HuH-7.5 (cell line): ENCODE data around the gene ADCY7.

Experiments used
- DNase-seq: peaks from one replicate; pipeline ENCODE4 v3.0.0; 2011; ENCODE audit warnings: low spot score

ADCY7 gene

DNA sequence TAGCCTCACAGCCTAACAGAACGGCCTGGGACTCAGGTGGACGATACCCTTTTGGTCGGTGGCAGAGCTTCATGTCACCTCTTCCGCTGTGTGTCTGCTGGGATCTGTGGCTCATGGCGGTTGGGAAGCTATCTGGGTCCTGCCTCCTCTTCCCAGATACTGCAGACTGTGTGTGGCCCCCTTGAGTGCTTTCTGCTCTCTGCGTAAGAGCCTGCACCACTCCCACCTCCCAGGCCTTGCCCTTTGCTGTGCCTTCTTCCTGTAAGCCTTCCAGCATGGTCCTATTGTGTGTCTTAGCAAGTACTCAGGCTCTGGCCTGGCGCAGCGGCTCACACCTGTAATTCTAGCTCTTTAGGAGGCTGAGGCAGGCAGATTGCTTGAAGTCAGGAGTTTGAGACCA is 17.5 kb upstream of the ADCY7 start:
- no peak for DNase-seq

DNA sequence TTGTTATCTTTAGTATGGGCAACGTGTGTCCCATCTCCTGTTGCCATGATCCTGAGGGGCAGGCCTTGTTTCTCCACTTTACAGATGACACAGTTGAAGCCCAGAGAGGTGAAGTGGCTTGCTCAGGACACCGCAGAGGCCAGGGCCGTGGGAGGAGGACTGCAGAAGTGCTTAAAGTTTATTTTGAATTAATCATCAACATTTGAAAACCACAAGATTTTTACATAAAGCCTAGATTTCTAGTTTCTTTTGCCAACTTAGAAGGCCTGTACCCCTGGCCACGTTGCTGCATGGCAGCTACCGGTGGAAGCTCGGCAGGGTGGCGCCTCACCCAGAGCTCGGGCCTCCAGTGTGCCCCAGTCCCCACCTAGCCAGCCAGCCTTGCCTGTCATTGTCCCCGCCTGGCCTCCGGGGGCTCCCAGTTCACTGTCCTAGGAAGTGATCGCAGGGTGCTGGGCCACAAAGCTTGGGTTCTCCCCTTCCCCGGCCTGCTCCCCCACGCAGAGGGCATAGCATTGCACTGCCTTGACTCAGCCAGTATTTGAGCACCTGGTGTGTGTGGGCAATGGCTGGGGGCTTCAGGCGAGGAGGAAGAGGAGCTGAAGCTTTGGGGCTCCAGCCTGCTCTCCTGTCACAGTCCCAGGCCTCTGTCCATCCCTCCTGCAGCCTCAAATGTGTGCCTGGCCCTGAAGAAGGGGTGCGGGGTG is 14.8 kb upstream of the ADCY7 start:
- no peak for DNase-seq

DNA sequence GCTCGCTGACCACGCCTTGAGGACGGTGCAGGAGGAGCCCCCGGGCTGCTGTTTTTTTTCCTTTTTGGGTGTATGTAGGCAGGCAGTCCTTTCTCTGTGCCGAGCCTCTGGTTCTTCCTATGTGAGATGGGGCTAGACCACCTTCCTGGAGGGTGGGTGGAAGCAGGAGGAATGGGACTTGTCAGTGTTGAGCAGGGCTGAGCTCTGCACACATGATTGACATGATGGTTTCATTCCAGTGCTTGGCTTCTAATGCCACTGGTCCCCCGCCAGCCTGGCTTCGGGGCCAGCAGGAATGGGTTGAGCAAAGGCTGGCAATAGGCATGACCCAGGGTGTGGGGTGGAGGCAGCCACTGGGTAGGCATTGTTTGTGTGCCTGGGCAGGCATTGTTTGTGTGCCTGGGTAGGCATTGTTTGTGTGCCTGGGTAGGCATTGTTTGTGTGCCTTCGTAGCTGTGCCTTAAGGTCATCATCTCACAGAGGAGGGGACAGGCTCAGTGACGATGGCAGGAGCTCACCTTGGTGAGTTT is 14.2 kb upstream of the ADCY7 start:
- DNase-seq = no peak

DNA sequence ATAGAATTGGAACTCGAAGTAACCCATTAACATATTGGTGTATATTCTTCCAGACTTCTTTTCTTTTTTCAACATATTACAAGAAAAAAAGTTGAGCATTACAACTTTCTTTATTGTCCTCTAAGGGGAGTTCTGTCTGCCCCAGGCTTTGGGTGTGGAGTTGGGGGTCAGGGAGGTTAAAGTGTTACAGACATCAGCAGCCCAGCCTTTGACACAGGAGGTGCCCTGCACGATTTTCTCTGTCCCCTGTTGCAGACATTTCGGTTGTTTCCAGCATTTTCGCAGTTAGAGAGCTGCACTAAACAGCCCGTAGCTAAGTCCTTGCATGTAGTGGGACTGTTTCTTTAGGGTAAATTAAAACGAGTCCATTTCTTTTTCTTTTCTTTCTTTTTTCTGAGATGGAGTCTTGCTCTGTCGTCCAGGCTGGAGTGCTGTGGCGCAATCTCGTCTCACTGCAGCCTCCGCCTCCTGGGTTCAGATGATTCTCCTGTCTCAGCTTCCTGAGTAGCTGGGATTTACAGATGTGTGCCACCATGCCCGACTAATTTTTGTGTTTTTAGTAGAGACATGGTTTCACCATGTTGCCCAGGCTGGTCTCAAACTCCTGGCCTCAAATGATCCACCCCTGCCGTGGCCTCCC is 13.4 kb upstream of the ADCY7 start:
- no peak for DNase-seq

DNA sequence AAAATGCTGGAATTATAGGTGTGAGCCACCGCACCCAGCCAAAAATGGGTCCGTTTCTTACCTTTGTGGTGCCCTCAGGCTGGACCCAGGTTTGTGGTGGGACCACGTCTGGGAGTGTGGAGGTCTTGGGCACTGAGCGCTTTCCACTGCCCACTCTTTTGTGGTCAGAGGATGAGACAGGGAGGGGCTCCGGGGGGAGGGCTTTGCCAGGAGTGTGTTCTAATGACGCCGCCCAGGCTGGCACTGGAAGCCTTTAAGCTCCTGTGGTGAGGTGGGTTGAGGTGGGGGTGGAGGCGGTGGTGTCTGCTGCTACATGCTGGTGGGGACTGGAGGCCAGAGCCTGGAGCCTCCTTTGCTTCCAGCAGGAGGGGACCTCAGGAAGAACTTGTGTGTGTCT is 12.8 kb upstream of the ADCY7 start:
- no peak for DNase-seq

DNA sequence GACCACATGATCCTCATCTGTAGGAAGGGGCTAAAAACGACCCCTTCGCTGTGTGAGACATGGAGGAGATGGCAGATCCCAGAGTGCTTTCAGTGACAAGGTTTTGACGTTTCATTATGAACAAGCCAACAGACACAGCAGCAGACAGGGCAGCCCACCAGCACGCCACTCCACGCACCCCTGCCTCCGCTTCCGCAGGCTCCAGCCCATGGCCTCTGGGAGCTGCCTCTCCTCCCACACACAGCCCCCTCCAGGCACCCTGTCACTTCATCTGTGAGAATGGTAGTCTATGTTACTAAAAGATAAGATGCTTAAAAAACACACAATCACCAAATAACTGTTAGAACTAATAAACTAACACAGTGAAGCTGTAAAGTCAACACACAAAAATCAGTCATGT is 12.3 kb upstream of the ADCY7 start:
- DNase-seq = no peak

DNA sequence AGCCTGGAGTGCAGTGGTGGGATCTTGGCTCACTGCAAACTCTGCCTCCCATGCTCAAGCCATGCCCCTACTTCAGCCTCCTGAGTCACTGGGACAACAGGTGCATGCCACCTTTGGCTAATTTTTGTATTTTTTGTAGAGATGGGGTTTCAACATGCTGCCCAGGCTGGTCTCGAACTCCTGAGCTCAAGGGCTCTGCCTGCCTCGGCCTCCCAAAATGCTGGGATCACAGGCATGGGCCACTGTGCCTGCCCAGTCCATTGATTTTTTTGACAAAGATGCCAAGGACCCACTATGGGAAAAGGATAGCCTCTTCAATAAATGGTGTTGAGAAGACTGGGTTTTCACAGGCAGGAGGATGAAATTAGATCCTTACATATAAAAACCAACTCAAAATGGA is 10.8 kb upstream of the ADCY7 start:
- DNase-seq = no peak

DNA sequence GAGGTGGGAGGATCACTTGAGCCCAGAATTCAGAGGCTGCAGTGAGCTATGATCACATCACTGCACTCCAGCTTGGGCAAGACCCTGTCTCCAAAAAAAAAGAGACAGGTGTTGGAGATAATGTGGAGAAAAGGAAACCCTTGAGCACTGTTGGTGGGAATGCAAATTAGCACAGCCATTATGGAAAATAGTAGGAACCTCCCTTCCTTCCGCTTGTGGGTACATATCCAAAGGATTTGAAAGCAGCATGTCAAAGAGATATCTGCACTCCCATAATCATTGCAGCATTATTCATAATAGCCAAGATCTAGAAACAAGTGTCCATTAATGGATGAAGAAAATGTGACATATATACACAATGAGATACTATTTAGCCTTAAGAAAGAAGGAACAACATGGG is 9.7 kb upstream of the ADCY7 start:
- no peak for DNase-seq

DNA sequence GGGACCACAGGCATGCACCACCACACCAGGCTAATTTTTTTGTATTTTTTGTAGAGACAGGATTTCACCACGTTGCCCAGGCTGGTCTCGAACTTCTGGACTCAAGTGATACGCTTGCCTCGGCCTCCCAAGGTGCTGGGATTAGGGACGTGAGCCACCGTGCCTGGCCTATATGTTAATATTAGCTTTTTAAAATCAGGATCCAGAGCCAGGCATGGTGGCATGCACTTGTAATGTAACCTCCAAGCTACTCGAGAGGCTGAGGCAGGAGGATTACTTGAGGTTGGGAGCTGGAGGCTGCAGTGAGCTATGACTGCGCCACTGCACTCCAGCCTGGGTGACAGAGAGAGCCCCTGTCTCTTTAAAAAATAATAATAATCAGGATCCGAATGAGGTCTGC is 8.5 kb upstream of the ADCY7 start:
- no peak for DNase-seq

DNA sequence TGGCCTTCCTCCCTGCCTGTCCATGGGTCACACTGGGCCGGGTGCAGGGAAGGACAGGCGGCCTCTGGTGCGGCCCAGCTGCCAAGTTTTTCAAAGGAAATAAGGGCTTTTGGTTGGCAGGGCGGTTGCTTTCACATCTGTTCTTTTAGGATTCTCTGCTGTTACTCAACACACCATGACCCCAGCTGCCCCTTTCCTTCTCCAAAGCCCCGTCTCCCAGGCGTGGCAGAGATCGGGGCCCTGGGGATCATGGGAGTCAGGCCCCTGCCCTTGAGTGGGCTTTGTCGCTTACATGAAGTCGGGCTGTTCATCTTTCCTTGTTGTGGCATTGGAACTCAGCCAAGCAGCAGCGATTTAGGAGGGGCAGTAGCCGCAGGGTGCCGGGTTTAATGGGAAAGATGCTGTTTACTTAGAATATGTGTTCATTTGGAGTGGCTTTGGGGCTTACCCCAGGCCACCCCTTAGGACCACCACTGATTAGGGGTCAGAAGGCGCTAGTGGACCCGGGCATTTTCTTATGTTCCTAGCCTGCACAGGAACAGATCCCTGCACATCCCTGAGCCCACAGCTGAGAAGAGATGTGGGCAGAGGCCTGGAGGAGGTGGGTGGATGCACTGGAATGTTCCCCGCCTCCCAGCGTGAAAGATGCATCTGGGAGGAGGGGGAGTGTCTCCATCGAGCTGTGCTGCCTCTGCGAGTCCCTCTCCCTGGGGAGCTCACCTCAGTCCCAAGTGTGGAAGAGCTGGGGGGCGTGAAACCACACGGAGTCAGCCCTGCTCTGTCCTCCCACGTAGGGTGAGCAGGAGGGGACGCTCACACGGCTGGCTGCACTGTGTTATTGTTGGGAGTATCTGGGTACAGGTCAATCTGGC is 6.8 kb upstream of the ADCY7 start:
- no peak for DNase-seq

DNA sequence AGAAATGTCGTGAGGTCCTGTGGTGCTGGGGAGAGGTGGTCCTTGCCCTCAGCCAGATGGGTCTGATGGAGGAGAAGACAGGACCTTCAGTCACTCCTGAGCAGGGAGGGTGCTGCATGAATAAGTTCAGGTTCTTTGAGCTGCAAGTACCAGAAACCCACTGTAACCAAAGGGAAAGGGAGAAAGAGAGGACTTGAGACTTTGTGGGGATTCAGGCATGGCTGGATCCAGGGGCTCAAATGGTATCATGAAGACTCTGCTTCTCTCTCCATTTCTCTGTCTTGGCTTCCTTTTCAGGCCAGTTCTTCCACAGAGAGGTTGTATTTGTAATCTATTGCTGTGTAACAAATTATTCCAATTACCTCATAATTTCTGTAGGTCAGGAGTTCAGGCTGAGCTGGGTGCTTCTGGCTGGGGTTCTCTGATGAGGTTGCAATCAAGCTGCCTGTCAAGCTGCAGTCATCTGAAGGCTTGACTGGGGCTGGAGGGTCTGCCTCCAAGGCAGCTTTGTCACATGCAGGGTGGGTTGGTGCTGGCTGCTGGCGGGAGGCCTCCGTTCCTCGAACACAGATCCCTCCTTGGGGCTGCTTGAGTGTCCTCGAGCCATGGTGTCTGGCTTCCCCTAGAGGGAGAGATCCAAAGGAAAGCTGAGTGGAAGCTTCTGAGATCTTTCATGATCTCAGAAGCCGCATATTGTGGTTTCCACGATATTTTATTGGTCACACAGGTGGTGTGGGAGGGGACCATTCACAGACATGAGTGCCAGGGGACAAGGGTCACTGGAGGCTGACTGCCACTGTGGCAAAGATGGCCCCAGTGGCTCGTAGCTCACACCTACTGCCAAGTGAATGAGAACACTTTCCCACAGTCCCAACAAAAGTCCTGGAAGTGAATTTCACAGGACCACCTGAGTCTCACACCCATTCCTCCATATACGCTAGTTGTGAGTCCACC is 5.9 kb upstream of the ADCY7 start:
- DNase-seq = no peak

DNA sequence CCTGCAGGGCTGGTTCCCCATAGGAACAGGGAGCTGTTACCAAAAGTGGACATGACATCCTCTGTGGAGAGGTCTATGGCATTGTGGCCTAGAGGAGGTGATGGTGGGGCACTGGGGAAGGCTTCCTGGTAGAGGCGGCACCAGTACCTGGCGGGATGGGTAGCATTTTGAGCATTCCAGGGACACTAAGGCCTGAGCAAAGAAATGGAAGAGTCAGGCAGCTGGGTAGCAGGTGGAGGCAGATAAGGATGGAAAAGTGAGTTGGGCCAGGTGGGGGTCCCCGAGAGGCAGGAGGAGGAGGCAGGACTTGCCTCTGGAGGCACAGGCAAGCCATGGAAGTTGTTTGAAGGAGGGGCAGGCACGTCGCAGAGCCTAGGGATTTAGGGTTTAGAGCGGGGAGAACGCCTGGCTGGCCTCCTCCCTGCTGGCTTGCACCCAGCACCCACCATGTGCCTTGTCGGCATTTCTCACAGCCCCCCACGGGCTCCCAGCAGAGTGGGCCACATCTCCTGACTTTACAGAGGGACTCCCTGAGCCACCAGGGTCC is 5.1 kb upstream of the ADCY7 start:
- DNase-seq = no peak

DNA sequence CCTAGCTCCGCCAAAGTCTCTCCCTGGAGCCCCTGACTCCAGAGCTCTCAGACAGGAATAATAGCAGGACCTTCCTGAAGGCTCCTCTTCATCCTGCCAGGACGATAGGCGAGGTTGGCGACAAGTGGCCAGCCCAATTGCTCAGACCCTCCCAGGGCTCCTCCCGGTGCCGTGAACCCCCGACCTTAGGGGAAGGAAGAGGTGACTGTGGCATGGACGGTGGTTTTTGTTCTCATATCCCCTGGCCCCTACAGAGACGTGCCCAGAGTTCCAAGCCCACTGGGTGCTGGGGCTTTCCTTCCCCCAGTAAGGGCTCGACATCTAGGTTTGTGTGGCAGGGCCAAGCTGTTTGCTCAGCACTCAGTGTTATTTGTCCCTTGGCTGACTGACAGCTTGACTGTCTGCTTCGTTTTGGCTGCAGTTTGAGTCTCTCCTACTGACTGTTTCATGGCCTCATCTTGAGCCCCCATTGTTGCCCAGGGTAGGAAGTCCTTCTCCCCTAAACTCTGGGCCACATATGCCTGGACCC is 4.6 kb upstream of the ADCY7 start:
- no peak for DNase-seq

DNA sequence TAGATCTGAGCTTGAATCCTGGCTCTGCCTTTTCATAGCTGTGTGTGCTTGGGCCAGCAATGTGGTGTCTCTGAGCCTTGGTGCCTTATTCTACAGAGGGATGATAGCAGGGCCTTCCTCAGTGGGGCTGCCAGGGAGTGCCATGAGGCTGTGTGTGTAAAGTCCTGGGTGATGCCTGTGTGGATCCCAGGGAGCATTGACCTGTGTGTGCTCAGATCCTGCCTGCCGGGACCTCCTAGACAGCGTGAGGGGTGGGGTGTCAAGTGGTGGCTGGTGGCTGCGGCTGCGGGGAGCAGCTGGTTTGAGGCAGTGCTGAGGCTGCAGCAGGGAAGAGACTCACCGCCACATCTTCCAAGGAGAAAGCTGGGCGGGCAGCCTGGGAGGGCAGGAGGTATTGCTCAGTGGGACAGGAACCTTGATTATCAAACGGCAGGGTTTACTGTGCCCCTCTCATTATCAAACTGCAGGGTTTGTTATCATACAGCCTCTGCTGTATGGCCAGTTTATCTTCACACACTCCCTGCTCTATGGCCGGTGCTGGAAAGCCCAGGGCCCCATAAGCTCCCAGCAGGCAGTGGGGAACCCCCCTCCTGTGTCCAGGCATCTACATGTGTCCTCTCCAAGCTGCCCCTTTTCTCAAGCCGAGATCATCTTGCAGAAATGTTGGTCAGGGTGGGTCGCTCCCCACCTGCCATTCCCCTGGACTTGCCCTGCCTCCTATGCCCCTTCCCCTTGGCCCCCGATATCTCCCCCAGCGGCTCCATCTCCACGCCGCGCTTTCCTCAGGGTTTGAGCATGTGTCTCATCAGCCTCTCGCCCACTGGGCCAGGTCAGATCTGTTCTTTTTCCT is 3.1 kb upstream of the ADCY7 start:
- no peak for DNase-seq

DNA sequence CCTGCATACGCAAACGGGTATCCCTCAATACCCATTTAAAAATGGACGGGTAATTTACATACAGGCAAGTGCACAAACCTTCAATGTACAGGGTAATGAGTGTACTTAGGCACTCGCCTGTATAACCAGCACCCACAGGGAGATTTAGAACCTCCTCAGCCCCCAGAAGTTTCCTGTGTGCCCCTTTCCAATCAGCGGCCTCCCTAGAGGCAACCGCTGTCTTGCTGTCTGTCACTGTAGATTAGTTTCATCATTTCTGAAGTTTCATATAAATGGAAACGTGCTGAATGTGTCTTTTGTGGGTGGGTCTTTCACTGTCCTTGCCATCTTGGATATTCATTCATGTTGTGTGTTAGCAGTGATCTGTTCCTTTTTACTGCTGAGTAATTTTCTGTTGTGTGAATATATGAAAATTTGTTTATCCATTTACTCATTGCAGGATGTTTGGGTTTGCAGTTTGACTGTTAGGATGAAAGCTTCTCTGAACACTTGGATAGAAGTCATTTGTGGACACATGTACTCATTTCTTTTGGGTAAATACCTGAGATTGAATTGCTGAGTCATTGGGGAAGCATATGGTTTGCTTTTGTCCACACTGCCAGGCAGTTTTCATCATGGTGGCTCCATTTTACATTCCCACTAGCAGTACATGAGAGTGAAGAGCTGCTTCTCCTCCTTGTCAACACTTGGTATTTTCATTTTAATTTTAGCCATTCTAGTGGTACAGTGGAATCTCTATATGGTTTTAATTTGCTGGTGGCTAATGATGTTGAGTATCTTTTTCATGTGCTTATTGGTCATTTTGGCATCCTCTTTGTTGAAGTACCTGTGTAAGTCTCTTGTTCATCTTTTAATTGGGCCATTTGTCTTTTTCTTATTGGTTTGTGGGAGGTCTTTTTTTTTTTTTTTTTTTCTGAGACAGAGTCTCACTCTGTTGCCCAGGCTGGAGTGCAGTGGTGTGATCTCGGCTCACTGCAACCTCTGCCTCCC is 2.1 kb upstream of the ADCY7 start:
- no peak for DNase-seq

DNA sequence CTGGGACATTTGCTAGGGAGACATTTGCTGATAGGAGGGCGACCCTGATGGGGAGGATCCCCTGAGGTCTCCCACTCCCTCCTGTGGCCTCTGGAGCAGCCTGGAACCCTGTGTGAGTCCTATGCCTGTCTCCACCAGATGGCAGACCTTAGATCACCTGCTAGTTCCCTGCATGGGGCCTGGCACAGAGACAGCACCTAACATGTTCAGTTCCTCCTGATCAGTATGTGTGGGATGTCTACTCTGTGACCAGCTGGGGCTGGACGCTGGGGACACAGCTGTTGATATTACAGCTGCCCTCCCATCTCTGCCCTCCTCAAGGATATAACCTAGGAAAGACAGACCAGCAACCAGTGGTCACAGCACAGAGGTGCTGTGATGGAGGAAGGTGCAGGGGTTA is 1.1 kb upstream of the ADCY7 start:
- DNase-seq = no peak

DNA sequence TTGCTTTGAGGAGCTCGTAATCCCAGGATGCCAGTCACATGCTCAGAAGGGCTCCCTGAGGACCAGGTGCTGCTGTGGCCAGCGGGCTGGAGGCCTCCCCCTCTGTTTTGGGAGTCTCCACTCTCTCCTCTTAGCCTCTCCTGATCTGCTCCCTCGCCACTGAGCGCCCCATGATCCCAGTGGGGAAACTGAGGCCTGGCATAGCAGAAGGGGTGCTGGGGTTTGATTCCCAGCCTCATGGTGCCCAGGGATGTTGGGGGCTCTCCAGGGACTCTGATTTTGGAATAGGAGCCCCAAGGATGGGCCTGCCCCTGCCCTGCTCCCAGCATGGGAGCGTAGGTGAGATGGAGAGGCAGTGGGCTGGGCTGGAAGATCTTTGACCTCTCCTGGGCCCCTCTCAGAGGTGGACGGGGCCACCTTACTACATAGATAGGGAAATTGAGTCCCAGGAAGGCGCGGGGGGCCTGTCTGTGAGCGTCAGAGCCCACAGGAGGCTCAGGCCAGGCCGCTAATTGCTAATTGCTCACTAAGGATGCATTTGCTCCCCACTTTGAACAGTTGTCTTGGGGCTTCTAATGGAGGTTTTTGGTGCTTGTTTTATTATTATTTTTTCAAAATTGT is 525 bp upstream of the ADCY7 start:
- DNase-seq = no peak

DNA sequence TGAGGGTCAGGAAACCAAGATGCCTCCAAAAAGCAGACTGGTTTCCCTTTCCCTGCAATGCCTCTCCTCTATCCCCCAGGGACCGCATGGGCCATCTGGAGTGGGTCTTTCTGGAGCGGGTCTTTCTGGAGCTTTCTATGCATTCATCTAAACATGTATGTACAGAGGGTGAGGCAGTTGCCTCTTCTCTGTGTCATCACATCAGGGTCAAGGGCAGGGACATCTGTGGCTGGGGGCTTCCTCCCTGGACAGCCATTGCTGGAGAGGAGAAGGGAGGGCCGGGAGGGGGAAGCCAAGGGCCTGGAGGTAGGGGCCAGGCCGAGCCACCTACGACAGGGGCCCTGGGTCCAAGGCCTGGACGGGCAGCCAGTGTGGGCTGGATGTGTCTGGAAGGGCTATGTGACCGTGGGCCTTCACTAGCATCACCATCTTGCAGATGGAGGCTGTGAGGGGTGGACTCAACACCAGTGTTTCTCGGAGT is 840 bp downstream of the ADCY7 start:
- no peak for DNase-seq
